HCT116 (cell line): ENCODE data around the gene PLCB2. TPM values are rescaled to one million over a fixed set of nuclear protein-coding genes. Genes with fewer than 3 reads are reported as not detected.

ENCODE experiments used
- ATAC-seq: fragments of 200-7000 bp; cut with Tn5 transposase; 2 replicates; pipeline ENCODE4 v1.9.1; 2020; ENCODE audit warnings: mild to moderate bottlenecking, moderate library complexity
- BruUV-seq: library from RNA; stranded (reverse); fragments of 400-500 nt; replicated peaks from 2 replicates; lab custom pipeline; 2021; lab: Mats Ljungman, UMichigan
- CTCF ChIA-PET: fragments of 300-600 bp; sonication (Branson Sonifier 250); formaldehyde crosslinking; loops from one replicate; lab custom pipeline; 2021; ENCODE audit warnings: antibody characterized with exemption; lab: Charles Lee
- POLR2A ChIA-PET: fragments of 300-600, 350-600 bp; sonication (Branson Sonifier 250); formaldehyde crosslinking; loops from one replicate; lab custom pipeline; 2021; ENCODE audit warnings: antibody characterized with exemption; lab: Charles Lee
- RAD21 ChIA-PET, 2 experiments: fragments of 300-600 bp; sonication (Branson Sonifier 250); formaldehyde crosslinking; loops; one replicate each; lab custom pipeline; 2023; ENCODE audit warnings: low total read pairs in 2 of 2; ENCODE audit not compliant: uncharacterized antibody in 2 of 2, unreplicated experiment in 2 of 2, low non-redundant PET in 1 of 2; lab: Charles Lee
- DNase-seq: peaks from one replicate; pipeline ENCODE4 v3.0.0-alpha.2; 2010; ENCODE audit warnings: low read depth, low spot score
- H2AFZ ChIP-seq: fragments of 200-600 bp; shearing (Covaris generic), sonication (generic); 2 replicates; pipeline ENCODE4 v1.6.1; 2017; ENCODE audit warnings: low read depth, mixed run types, mixed read lengths, antibody characterized with exemption, low read length; ENCODE audit not compliant: poor library complexity, severe bottlenecking
- H3K27ac ChIP-seq: 2 replicates; pipeline ENCODE4 v1.5.1; 2012; ENCODE audit warnings: low read depth, low read length
- H3K27me3 ChIP-seq: fragments of 200-600 bp; sonication (generic); 2 replicates; pipeline ENCODE4 v1.6.1; 2016; ENCODE audit warnings: mixed run types, low read length, mixed read lengths; ENCODE audit not compliant: insufficient read depth
- H3K36me3 ChIP-seq, 2 experiments: fragments of 200-500 bp in 1 of 2; fragments of 200-600 bp in 1 of 2; sonication (Bioruptor generic) in 1 of 2; sonication (generic) in 1 of 2; 2 replicates each; pipeline versions ENCODE4 v1.5.1 to v1.6.1; 2014 to 2016; ENCODE audit warnings: low read length in 2 of 2, inconsistent platforms in 1 of 2, mixed read lengths in 1 of 2, mixed run types in 1 of 2; ENCODE audit not compliant: insufficient read depth in 2 of 2, control insufficient read depth in 1 of 2
- H3K4me1 ChIP-seq, 2 experiments: fragments of 200-600 bp in 1 of 2; sonication (generic) in 1 of 2; 2 replicates each; pipeline versions ENCODE4 v1.5.1 to v1.6.1; 2012 to 2017; ENCODE audit warnings: low read length in 2 of 2, inconsistent platforms in 1 of 2, mild to moderate bottlenecking in 1 of 2, mixed read lengths in 1 of 2, mixed run types in 1 of 2, moderate library complexity in 1 of 2; ENCODE audit not compliant: insufficient read depth in 2 of 2, control insufficient read depth in 1 of 2
- H3K4me2 ChIP-seq: fragments of 200-600 bp; sonication (generic); 2 replicates; pipeline ENCODE4 v1.6.1; 2017; ENCODE audit warnings: mixed run types, low read length, mixed read lengths
- H3K4me3 ChIP-seq, 2 experiments: fragments of 200-600 bp in 1 of 2; sonication (generic) in 1 of 2; replicated peaks in 1 of 2; 2 replicates each; pipeline ENCODE4 v1.5.1; 2011 to 2016; ENCODE audit warnings: low read length in 2 of 2, control low read depth in 1 of 2, low read depth in 1 of 2, mild to moderate bottlenecking in 1 of 2, mixed read lengths in 1 of 2, mixed run types in 1 of 2
- H3K79me2 ChIP-seq: fragments of 200-600 bp; sonication (generic); 2 replicates; pipeline ENCODE4 v1.6.1; 2017; ENCODE audit warnings: mild to moderate bottlenecking, mixed run types, low read length, moderate library complexity, mixed read lengths; ENCODE audit not compliant: insufficient read depth
- H3K9ac ChIP-seq: fragments of 200-600 bp; sonication (generic); 2 replicates; pipeline ENCODE4 v1.6.1; 2016; ENCODE audit warnings: low read length, mixed read lengths
- H3K9me2 ChIP-seq: fragments of 200-600 bp; sonication (generic), shearing (Covaris generic); 2 replicates; pipeline ENCODE4 v1.6.1; 2017; ENCODE audit warnings: mixed run types, mild to moderate bottlenecking, moderate library complexity; ENCODE audit not compliant: insufficient read depth
- H3K9me3 ChIP-seq, 2 experiments: fragments of 200-500 bp in 1 of 2; fragments of 200-600 bp in 1 of 2; sonication (Bioruptor generic) in 1 of 2; sonication (generic) in 1 of 2; 2 replicates each; pipeline ENCODE4 v1.6.1; 2014 to 2017; ENCODE audit warnings: low read length in 2 of 2, mixed read lengths in 2 of 2, inconsistent platforms in 1 of 2, low read depth in 1 of 2, mild to moderate bottlenecking in 1 of 2, mixed run types in 1 of 2, moderate library complexity in 1 of 2; ENCODE audit not compliant: control insufficient read depth in 1 of 2, insufficient read depth in 1 of 2
- H4K20me1 ChIP-seq: fragments of 200-600 bp; sonication (generic), shearing (Covaris generic); 2 replicates; pipeline ENCODE4 v1.6.1; 2017; ENCODE audit warnings: mixed run types, mild to moderate bottlenecking, moderate library complexity; ENCODE audit not compliant: insufficient read depth
- CBX3 ChIP-seq: IDR thresholded peaks from 2 replicates; pipeline ENCODE4 v1.6.1; 2012; ENCODE audit warnings: low read depth
- CEBPB ChIP-seq: IDR thresholded peaks from 2 replicates; pipeline ENCODE4 v1.6.1; 2012; ENCODE audit warnings: low read depth
- CTCF ChIP-seq, 3 experiments: fragments of 200-600 bp in 1 of 3; sonication (generic) in 1 of 3; IDR thresholded peaks in 2 of 3; conservative IDR thresholded peaks in 1 of 3; 2 replicates each; pipeline ENCODE4 v1.5.1; 2012 to 2017; ENCODE audit warnings: low read depth in 2 of 3, low read length in 2 of 3, antibody characterized with exemption in 1 of 3, borderline replicate concordance in 1 of 3, control low read depth in 1 of 3, mild to moderate bottlenecking in 1 of 3, mixed read lengths in 1 of 3, mixed run types in 1 of 3, moderate library complexity in 1 of 3; ENCODE audit not compliant: insufficient read depth in 1 of 3
- EGR1 ChIP-seq: IDR thresholded peaks from 2 replicates; pipeline ENCODE4 v1.6.1; 2012; ENCODE audit warnings: low read depth
- ELF1 ChIP-seq: IDR thresholded peaks from 2 replicates; pipeline ENCODE4 v1.6.1; 2012; ENCODE audit warnings: low read depth, borderline replicate concordance
- JUND ChIP-seq: IDR thresholded peaks from 2 replicates; pipeline ENCODE4 v1.6.1; 2012
- MAX ChIP-seq: IDR thresholded peaks from 2 replicates; pipeline ENCODE4 v1.6.1; 2012
- RAD21 ChIP-seq: IDR thresholded peaks from 2 replicates; pipeline ENCODE4 v1.6.1; 2012; ENCODE audit warnings: low read depth, mild to moderate bottlenecking
- REST ChIP-seq: IDR thresholded peaks from 2 replicates; pipeline ENCODE4 v1.6.1; 2012; ENCODE audit warnings: low read depth
- SIN3A ChIP-seq: IDR thresholded peaks from 2 replicates; pipeline ENCODE4 v1.6.1; 2012; ENCODE audit warnings: low read depth
- TCF7L2 ChIP-seq: IDR thresholded peaks from 2 replicates; pipeline ENCODE4 v1.7.0; 2011; ENCODE audit warnings: borderline replicate concordance, inconsistent platforms; ENCODE audit not compliant: insufficient read depth, insufficient read length; ENCODE audit errors: extremely low read depth
- ZBTB33 ChIP-seq: IDR thresholded peaks from 2 replicates; pipeline ENCODE4 v1.6.1; 2011; ENCODE audit warnings: mild to moderate bottlenecking, low read length, moderate library complexity; ENCODE audit not compliant: insufficient replicate concordance; ENCODE audit errors: extremely low read depth
- intact Hi-C: fragments of 100-400 bp; cut with micrococcal nuclease; formaldehyde crosslinking; loops from 2 replicates; pipeline ENCODE4 v1.10.0; 2022
- total RNA-seq: library from RNA; stranded (reverse); gene quantifications from one replicate; pipeline ENCODE4 v1.2.1, GENCODE V29; 2021; ENCODE audit not compliant: unreplicated experiment

PLCB2 gene
- total RNA-seq, 1 experiment from 2014 or later, result 2.8 TPM

- Histone ChIP-seq H2AFZ (no peak overlapping the region), H3K27ac (no peak overlapping the region), H3K36me3 (peaks cover 0 to 3% of the 10 kb centered on the region in 2 experiments; a peak in 1 of 4 replicates)
- RAD21 ChIA-PET, result no interaction called here
- DNase-seq, result no peak
- intact Hi-C loops, result loop anchor here (5.0 to 10.0 kb wide), 2 partner anchors 486 to 1563 kb away; partner anchors contain the start of gene FSIP1
- TF ChIP-seq SIN3A (no peak), ELF1 (no peak), REST (no peak), EGR1 (no peak), CTCF (IDR thresholded peaks at IDR 0.05 in 2 of 3, conservative IDR thresholded peaks at IDR 0.05 in 1 of 3; ENCODE audit: borderline replicate concordance in 1 of 3, insufficient read depth in 1 of 3, low read depth in 2 of 3, low read length in 2 of 3) (no peak), JUND (no peak), RAD21 (no peak), TCF7L2 (no peak), MAX (no peak), CBX3 (no peak), ZBTB33 (no peak), CEBPB (no peak)
- TF ChIP-seq, all 23 proteins: peak for 0
- Histone ChIP-seq H3K9me2 (no peaks in the 10 kb centered on the region), H3K79me2 (no peaks in the 10 kb centered on the region), H3K4me2 (no peak overlapping the region), H3K9me3 (no peaks in the 10 kb centered on the region), H3K9ac (no peak overlapping the region), H3K4me1 (peaks cover 17 to 23% of the 10 kb centered on the region in 2 experiments), H3K27me3 (no peaks in the 10 kb centered on the region), H3K4me3 (no peak overlapping the region), H4K20me1 (no peaks in the 10 kb centered on the region)
- ChIA-PET POLR2A (no interaction called here), CTCF (interaction anchor here (1.0 to 6.6 kb wide), 2 partner anchors 9 to 52 kb away, joined by 3 to 194 read pairs; no protein-coding TSS in a partner anchor)
- no TSS peak for BruUV-seq
- ATAC-seq, result no peak
Observed at GRCh38 chr15:40270246-40270995, 37.3 kb downstream of the PLCB2 start.
